ENCODE measurements around the gene SEZ6L2.

GRCh38 chr16:29894352-29894751, 5.0 kb downstream of the SEZ6L2 start:
- TF ChIP-seq CTCF (IDR thresholded peaks at IDR 0.05; ENCODE audit: control extremely low read depth in 1 of 3, insufficient read depth in 1 of 3, low read depth in 1 of 3, low read length in 3 of 3) (no peak), POLR2A (IDR thresholded peaks at IDR 0.05; ENCODE audit: control extremely low read depth in 1 of 2, low read depth in 2 of 2, low read length in 2 of 2) (no peak), SIN3A (conservative IDR thresholded peaks at IDR 0.05 in 1 of 2, IDR thresholded peaks at IDR 0.05 in 1 of 2; ENCODE audit: low read depth in 1 of 2, low read length in 2 of 2) (no peak), TEAD4 (IDR thresholded peaks at IDR 0.05; ENCODE audit: low read depth, low read length) (no peak), CEBPB (IDR thresholded peaks at IDR 0.05; ENCODE audit: low read depth, low read length) (no peak), SP4 (IDR thresholded peaks at IDR 0.05; ENCODE audit: low read length) (no peak), CHD1 (IDR thresholded peaks at IDR 0.05; ENCODE audit: low read depth, low read length) (no peak), ZNF274 (IDR thresholded peaks at IDR 0.05; ENCODE audit: borderline replicate concordance, extremely low read depth, low read length) (no peak), RFX5 (IDR thresholded peaks at IDR 0.05; ENCODE audit: borderline replicate concordance, low read depth, low read length) (no peak), SP2 (IDR thresholded peaks at IDR 0.05; ENCODE audit: low read length) (no peak), YY1 (IDR thresholded peaks at IDR 0.05; ENCODE audit: low read depth, low read length) (no peak), KDM1A (IDR thresholded peaks at IDR 0.05; ENCODE audit: borderline replicate concordance, low read length) (no peak), EP300 (IDR thresholded peaks at IDR 0.05; ENCODE audit: borderline replicate concordance in 1 of 2, low read depth in 2 of 2, low read length in 2 of 2) (no peak), GTF2F1 (IDR thresholded peaks at IDR 0.05; ENCODE audit: borderline replicate concordance, low read depth, low read length) (no peak)
